Thoracic aorta (tissue), 2 donors: ENCODE measurements around the gene ACTRT2. TPM values are rescaled to one million over a fixed set of nuclear protein-coding genes. Genes with fewer than 3 reads are reported as not detected.
A peak's percentile ranks its signal among the peaks of the same experiment; 100 is the strongest.

Source experiments
- ATAC-seq: fragments of 150-250 bp; one replicate; pipeline ENCODE4 v1.8.0; 2017; ENCODE audit warnings: low read depth; ENCODE audit not compliant: insufficient number of reproducible peaks, low FRiP score
- DNase-seq: peaks from one replicate; pipeline ENCODE4 v3.0.0-alpha.2; 2020; ENCODE audit warnings: low spot score
- H3K27ac ChIP-seq, 2 donors: fragments of 200-600 bp; sonication (generic); 1 replicate in 1 of 2; 2 replicates in 1 of 2; pipeline ENCODE4 v1.5.1; 2016; ENCODE audit warnings: mild to moderate bottlenecking in 2 of 2, moderate library complexity in 2 of 2
- H3K27me3 ChIP-seq: fragments of 200-600 bp; sonication (generic); replicated peaks from 2 replicates; pipeline ENCODE4 v1.6.0; 2016; ENCODE audit warnings: mild to moderate bottlenecking; ENCODE audit not compliant: insufficient read depth
- H3K36me3 ChIP-seq: fragments of 200-600 bp; sonication (generic); one replicate; pipeline ENCODE4 v1.5.1; 2016
- H3K4me1 ChIP-seq, 2 donors: fragments of 200-600 bp; sonication (generic); 1 replicate in 1 of 2; 2 replicates in 1 of 2; pipeline versions ENCODE4 v1.5.1 to v1.6.0; 2016; ENCODE audit warnings: low read depth in 2 of 2, mild to moderate bottlenecking in 1 of 2; ENCODE audit not compliant: control insufficient read depth in 1 of 2
- H3K4me3 ChIP-seq: fragments of 200-600 bp; sonication (generic); 2 replicates; pipeline ENCODE4 v1.5.1; 2016; ENCODE audit warnings: mild to moderate bottlenecking
- H3K9me3 ChIP-seq: fragments of 200-600 bp; sonication (generic); 2 replicates; pipeline ENCODE4 v1.5.1; 2016
- CTCF ChIP-seq: fragments of 200-600 bp; sonication (generic); IDR thresholded peaks from one replicate; pipeline ENCODE4 v1.5.1; 2019; ENCODE audit warnings: antibody characterized with exemption
- total RNA-seq, 2 donors: library from RNA; depleted of rRNA; stranded (reverse); fragments of >200 nt; gene quantifications; one replicate each; pipeline versions ENCODE4 v1.1.0 to v1.2.3, GENCODE V29; 2016

Gene ACTRT2
- total RNA-seq, 2 donors from 2014 or later = not detected

- Histone ChIP-seq H3K27ac (peak overlapping the region in 1 of 2 donors; percentile 28), H3K36me3 (no peaks in the 10 kb centered on the region), H3K27me3 (no peaks in the 10 kb centered on the region), H3K9me3 (no peaks in the 10 kb centered on the region), H3K4me1 (peaks cover 25 to 72% of the 10 kb centered on the region in 2 donors), H3K4me3 (no peak overlapping the region)
- no peak for TF ChIP-seq CTCF
- DNase-seq = no peak
- ATAC-seq = no peak
These were observed 18.0 kb upstream of the ACTRT2 start for GRCh38 chr1:3003039-3003940.

GRCh38 chr1:3003941-3004270 lies 17.4 kb upstream of the ACTRT2 start:
- DNase-seq = no peak
- ATAC-seq = no peak
- no peaks in the 10 kb centered on the region for H3K27me3 ChIP-seq
- no peaks in the 10 kb centered on the region for H3K9me3 ChIP-seq
- H3K4me3 ChIP-seq = no peak overlapping the region
- no peaks in the 10 kb centered on the region for H3K36me3 ChIP-seq
- H3K4me1 ChIP-seq = peaks cover 19 to 66% of the 10 kb centered on the region in 2 donors
- H3K27ac ChIP-seq = peak overlapping the region in 1 of 2 donors; percentile 33
- TF ChIP-seq CTCF = no peak

GRCh38 chr1:3004285-3005205 lies 16.7 kb upstream of the ACTRT2 start:
- H3K4me1 ChIP-seq = peaks cover 15 to 59% of the 10 kb centered on the region in 2 donors
- no peak for DNase-seq
- no peak for TF ChIP-seq CTCF
- ATAC-seq = no peak
- peak overlapping the region; percentile 33 to 60 for H3K27ac ChIP-seq
- H3K9me3 ChIP-seq = no peaks in the 10 kb centered on the region
- H3K27me3 ChIP-seq = no peaks in the 10 kb centered on the region
- no peak overlapping the region for H3K4me3 ChIP-seq
- H3K36me3 ChIP-seq = no peaks in the 10 kb centered on the region

GRCh38 chr1:3005771-3006170 lies 15.5 kb upstream of the ACTRT2 start:
- Histone ChIP-seq H3K36me3 (no peaks in the 10 kb centered on the region), H3K27ac (peak overlapping the region; percentile 33 to 60), H3K27me3 (no peaks in the 10 kb centered on the region), H3K9me3 (no peaks in the 10 kb centered on the region), H3K4me3 (no peak overlapping the region), H3K4me1 (peaks cover 9 to 47% of the 10 kb centered on the region in 2 donors)
- TF ChIP-seq CTCF = no peak
- DNase-seq (peak; percentile 21), ATAC-seq (peak; percentile 78)
